Trophoblast cell (in vitro differentiated cells and primary cell): Measurements from ENCODE around the gene KRTAP17-1.
A peak's percentile ranks its signal among the peaks of the same experiment; 100 is the strongest.
"Not testable (repeated sequence)": the region's sequence is repeated elsewhere in the genome, so short reads cannot be mapped to it uniquely, and the experiment has no call there.

Source experiments
- DNase-seq, 2 donors: peaks; one replicate each; pipeline ENCODE4 v3.0.0-alpha.2; 2016
- H2AFZ ChIP-seq: 2 replicates; pipeline ENCODE4 v1.6.1; 2013; ENCODE audit warnings: low read length, moderate library complexity, mild to moderate bottlenecking; ENCODE audit not compliant: insufficient read depth, poor library complexity
- H2AK5ac ChIP-seq: 2 replicates; pipeline ENCODE4 v1.6.1; 2013; ENCODE audit warnings: mild to moderate bottlenecking, low read length
- H2BK120ac ChIP-seq: 2 replicates; pipeline ENCODE4 v1.6.1; 2013; ENCODE audit warnings: low read length, mild to moderate bottlenecking, moderate library complexity; ENCODE audit not compliant: insufficient read depth, poor library complexity
- H2BK12ac ChIP-seq: 2 replicates; pipeline ENCODE4 v1.6.1; 2013; ENCODE audit warnings: mild to moderate bottlenecking, low read length, moderate library complexity
- H2BK5ac ChIP-seq: 2 replicates; pipeline ENCODE4 v1.6.1; 2013; ENCODE audit warnings: low read length, low read depth, moderate library complexity, mild to moderate bottlenecking; ENCODE audit not compliant: poor library complexity
- H3K14ac ChIP-seq: 2 replicates; pipeline ENCODE4 v1.6.1; 2013; ENCODE audit warnings: mild to moderate bottlenecking, low read length
- H3K18ac ChIP-seq: 2 replicates; pipeline ENCODE4 v1.6.1; 2013; ENCODE audit warnings: mild to moderate bottlenecking, low read length
- H3K23ac ChIP-seq: 2 replicates; pipeline ENCODE4 v1.6.1; 2013; ENCODE audit warnings: low read length
- H3K27ac ChIP-seq: 2 replicates; pipeline ENCODE4 v1.5.1; 2013; ENCODE audit warnings: low read depth, mild to moderate bottlenecking, inconsistent platforms, low read length, moderate library complexity
- H3K27me3 ChIP-seq: 2 replicates; pipeline ENCODE4 v1.6.1; 2013; ENCODE audit warnings: inconsistent platforms, mild to moderate bottlenecking, low read length, moderate library complexity; ENCODE audit not compliant: insufficient read depth
- H3K36me3 ChIP-seq, 2 experiments: 1 replicate in 1 of 2; 2 replicates in 1 of 2; pipeline ENCODE4 v1.6.1; 2013; ENCODE audit warnings: low read length in 2 of 2, mild to moderate bottlenecking in 2 of 2, moderate library complexity in 1 of 2; ENCODE audit not compliant: insufficient read depth in 2 of 2, control insufficient read depth in 1 of 2
- H3K4ac ChIP-seq: 2 replicates; pipeline ENCODE4 v1.6.1; 2013; ENCODE audit warnings: low read depth, mild to moderate bottlenecking, low read length, moderate library complexity
- H3K4me1 ChIP-seq, 2 experiments: 1 replicate in 1 of 2; 2 replicates in 1 of 2; pipeline ENCODE4 v1.6.1; 2013; ENCODE audit warnings: low read length in 2 of 2, mild to moderate bottlenecking in 2 of 2, moderate library complexity in 1 of 2; ENCODE audit not compliant: insufficient read depth in 2 of 2, control insufficient read depth in 1 of 2
- H3K4me2 ChIP-seq: 2 replicates; pipeline ENCODE4 v1.6.1; 2013; ENCODE audit warnings: inconsistent platforms, mild to moderate bottlenecking, low read length, moderate library complexity
- H3K4me3 ChIP-seq: 2 replicates; pipeline ENCODE4 v1.5.1; 2013; ENCODE audit warnings: mild to moderate bottlenecking, low read depth, low read length, inconsistent platforms
- H3K79me1 ChIP-seq: one replicate; pipeline ENCODE4 v1.6.1; 2013; ENCODE audit warnings: low read length
- H3K79me2 ChIP-seq: 2 replicates; pipeline ENCODE4 v1.6.1; 2013; ENCODE audit warnings: low read length, mild to moderate bottlenecking; ENCODE audit not compliant: control insufficient read depth, insufficient read depth, poor library complexity
- H3K9ac ChIP-seq: 2 replicates; pipeline ENCODE4 v1.6.1; 2013; ENCODE audit warnings: mild to moderate bottlenecking, low read length
- H3K9me3 ChIP-seq: 2 replicates; pipeline ENCODE4 v1.6.1; 2013; ENCODE audit warnings: low read depth, mild to moderate bottlenecking, control low read depth, inconsistent platforms, low read length; ENCODE audit not compliant: insufficient read depth
- H4K12ac ChIP-seq: 2 replicates; pipeline ENCODE4 v1.6.1; 2013; ENCODE audit warnings: low read depth, mild to moderate bottlenecking, low read length, moderate library complexity
- H4K8ac ChIP-seq: 2 replicates; pipeline ENCODE4 v1.6.1; 2013; ENCODE audit warnings: low read depth, mild to moderate bottlenecking, low read length, moderate library complexity
- H4K91ac ChIP-seq: one replicate; pipeline ENCODE4 v1.6.1; 2013; ENCODE audit warnings: low read depth, mild to moderate bottlenecking, low read length, moderate library complexity
- WGBS: extraction: QIAGEN DNeasy Blood & Tissue Kit; methylation state at CpG from one replicate; pipeline ENCODE4 v1.1.7; 2013; ENCODE audit warnings: missing lambda C conversion rate; ENCODE audit not compliant: insufficient read length, insufficient coverage; ENCODE audit errors: extremely low coverage; 5-methylcytosine and 5-hydroxymethylcytosine counted together

The KRTAP17-1 gene

DNA sequence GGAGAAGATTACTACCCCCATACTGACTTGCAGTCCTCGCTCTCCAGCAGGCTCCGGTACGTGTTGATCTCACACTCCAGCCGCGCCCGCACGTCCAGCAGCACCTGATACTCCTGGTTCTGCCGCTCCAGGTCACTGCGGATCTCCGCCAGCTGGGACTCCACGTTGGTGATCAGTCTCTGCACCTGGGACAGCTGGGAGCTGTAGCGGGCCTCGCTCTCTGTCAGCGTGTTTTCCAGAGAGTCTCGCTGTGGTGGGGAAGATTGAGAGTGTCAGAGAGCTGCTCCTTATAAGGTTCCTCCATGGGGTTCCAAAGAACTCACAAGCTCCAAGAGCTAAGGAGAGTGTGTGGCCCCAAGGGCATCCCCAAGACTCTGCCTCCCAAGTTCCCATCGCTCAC lies 30.9 kb upstream of the KRTAP17-1 start:
- not testable (repeated sequence) for H2AFZ ChIP-seq, H2AK5ac ChIP-seq, H3K27me3 ChIP-seq, H3K4me2 ChIP-seq, H2BK120ac ChIP-seq, H3K36me3 ChIP-seq, H4K8ac ChIP-seq, H3K27ac ChIP-seq, H3K14ac ChIP-seq, H3K79me1 ChIP-seq, H3K9ac ChIP-seq, H3K4me3 ChIP-seq, H2BK12ac ChIP-seq, H3K4me1 ChIP-seq, H3K23ac ChIP-seq, H3K79me2 ChIP-seq, H3K4ac ChIP-seq, H2BK5ac ChIP-seq, H4K12ac ChIP-seq, H3K9me3 ChIP-seq, H3K18ac ChIP-seq, H4K91ac ChIP-seq
- DNase-seq, result peak in 1 of 2 donors; percentile 28
- WGBS, result no CpG with 5 or more reads among the region's 16 CpGs

DNA sequence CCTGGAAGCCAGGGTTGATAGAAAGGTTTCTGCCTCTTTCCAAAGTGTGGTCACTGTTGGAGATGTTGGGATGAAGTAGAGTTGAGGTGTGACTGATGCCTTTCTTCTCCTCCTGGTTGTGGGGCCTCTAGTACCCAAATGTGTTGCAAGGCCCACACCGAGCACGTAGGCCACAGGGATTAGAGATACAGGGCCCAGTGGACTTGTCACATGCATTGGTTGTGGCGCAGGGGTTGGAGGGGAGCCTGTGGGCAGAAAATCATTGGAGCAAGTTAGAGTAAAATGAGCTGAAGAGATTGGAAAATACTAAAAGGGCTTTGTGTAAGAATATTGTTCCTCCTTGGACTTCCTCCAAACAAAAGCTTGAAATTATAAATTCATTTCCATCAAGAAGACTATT lies 30.5 kb upstream of the KRTAP17-1 start:
- Histone ChIP-seq H3K9ac (no peak overlapping the region), H3K4me3 (no peak overlapping the region), H3K9me3 (peaks cover 3% of the 10 kb centered on the region), H2AFZ (no peak overlapping the region), H3K27me3 (no peaks in the 10 kb centered on the region), H3K27ac (no peak overlapping the region), H3K23ac (no peak overlapping the region), H3K79me2 (no peaks in the 10 kb centered on the region), H2BK12ac (no peak overlapping the region), H3K36me3 (no peaks in the 10 kb centered on the region), H2BK5ac (no peak overlapping the region), H4K8ac (no peak overlapping the region), H3K18ac (no peak overlapping the region), H4K12ac (no peak overlapping the region), H3K79me1 (peaks cover 3% of the 10 kb centered on the region), H3K4me2 (no peak overlapping the region), H4K91ac (no peak overlapping the region), H2AK5ac (no peak overlapping the region), H2BK120ac (no peak overlapping the region), H3K4ac (no peak overlapping the region), H3K14ac (no peak overlapping the region), H3K4me1 (no peaks in the 10 kb centered on the region)
- DNase-seq, result no peak
- no CpG with 5 or more reads among the region's 3 CpGs for WGBS

- no peak overlapping the region for H4K8ac ChIP-seq
- DNase-seq, result no peak
- H3K27me3 ChIP-seq, result no peaks in the 10 kb centered on the region
- H4K12ac ChIP-seq, result no peak overlapping the region
- H3K9me3 ChIP-seq, result peaks cover 3% of the 10 kb centered on the region
- no peak overlapping the region for H3K18ac ChIP-seq
- no peak overlapping the region for H3K14ac ChIP-seq
- H3K4me3 ChIP-seq, result no peak overlapping the region
- H2BK5ac ChIP-seq, result no peak overlapping the region
- WGBS, result no CpG with 5 or more reads among the region's 3 CpGs
- H3K9ac ChIP-seq, result no peak overlapping the region
- peaks cover 1% of the 10 kb centered on the region for H3K79me1 ChIP-seq
- H3K79me2 ChIP-seq, result peaks cover 2% of the 10 kb centered on the region
- no peak overlapping the region for H3K27ac ChIP-seq
- H3K4ac ChIP-seq, result no peak overlapping the region
- peaks cover 3 to 5% of the 10 kb centered on the region in 2 experiments for H3K4me1 ChIP-seq
- no peaks in the 10 kb centered on the region for H3K36me3 ChIP-seq
- H4K91ac ChIP-seq, result no peak overlapping the region
- no peak overlapping the region for H3K4me2 ChIP-seq
- no peak overlapping the region for H2BK12ac ChIP-seq
- H2AK5ac ChIP-seq, result no peak overlapping the region
- H3K23ac ChIP-seq, result no peak overlapping the region
- H2BK120ac ChIP-seq, result no peak overlapping the region
- no peak overlapping the region for H2AFZ ChIP-seq
These were observed 27.5 kb upstream of the KRTAP17-1 start for GRCh38 chr17:41343029-41343428.

DNA sequence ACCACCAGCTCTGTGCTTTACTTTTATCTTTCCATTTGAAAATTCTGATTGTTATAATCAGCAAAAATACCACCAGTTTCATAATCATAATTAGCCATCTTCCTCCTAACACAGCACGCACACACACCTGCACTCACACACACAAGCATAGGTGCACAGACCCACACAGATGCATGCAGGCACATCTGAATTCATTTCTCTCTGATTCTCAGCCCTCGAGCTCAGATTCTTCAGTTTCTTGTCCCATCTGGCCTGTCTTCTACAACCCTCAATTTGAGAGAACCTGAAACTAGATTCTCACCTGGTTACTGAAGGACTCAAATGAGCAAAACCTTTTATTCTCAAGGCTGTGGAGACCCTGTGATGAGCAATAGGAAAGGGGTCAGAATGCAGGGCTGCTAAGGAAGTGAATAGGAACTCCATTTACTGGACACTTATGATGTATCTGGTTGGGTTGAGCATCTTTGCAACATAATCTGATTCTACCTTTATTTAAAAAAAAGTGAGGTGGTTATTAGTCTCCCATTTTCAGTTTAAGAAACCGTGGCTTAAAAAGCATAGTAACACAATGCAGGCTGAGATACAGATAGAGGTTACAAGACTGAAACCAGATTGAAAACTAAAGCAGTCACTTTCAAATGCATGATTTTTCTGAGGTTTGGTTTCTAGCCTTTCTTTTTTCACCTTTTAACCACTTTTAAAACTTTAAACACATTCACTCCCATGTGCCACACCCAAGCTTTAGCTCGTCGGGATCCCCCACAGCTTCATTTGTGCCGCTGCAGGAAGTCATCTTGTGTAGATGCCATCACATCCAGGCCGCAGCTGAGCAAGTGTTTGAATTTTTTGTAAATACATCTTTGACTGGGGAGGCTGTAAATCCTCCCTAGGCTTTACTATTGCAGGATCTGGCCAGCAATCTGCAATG lies 25.7 kb upstream of the KRTAP17-1 start:
- Histone ChIP-seq H3K4ac (no peak overlapping the region), H2BK12ac (no peak overlapping the region), H3K4me2 (no peak overlapping the region), H3K4me1 (peaks cover 3 to 5% of the 10 kb centered on the region in 2 experiments), H3K18ac (no peak overlapping the region), H3K23ac (no peak overlapping the region), H3K9ac (no peak overlapping the region), H4K12ac (no peak overlapping the region), H3K36me3 (no peaks in the 10 kb centered on the region), H3K79me1 (peaks cover 1% of the 10 kb centered on the region), H3K27me3 (no peaks in the 10 kb centered on the region), H3K4me3 (no peak overlapping the region), H2BK5ac (no peak overlapping the region), H2BK120ac (no peak overlapping the region), H2AK5ac (no peak overlapping the region), H3K27ac (no peak overlapping the region), H2AFZ (no peak overlapping the region), H4K91ac (no peak overlapping the region), H3K14ac (no peak overlapping the region), H3K79me2 (peaks cover 2% of the 10 kb centered on the region), H4K8ac (no peak overlapping the region), H3K9me3 (peaks cover 3% of the 10 kb centered on the region)
- DNase-seq, result peak in 1 of 2 donors; percentile 35
- WGBS, result no CpG with 5 or more reads among the region's 7 CpGs
